ENCODE results near the gene CDH13. TPM values are rescaled to one million over a fixed set of nuclear protein-coding genes. Genes with fewer than 3 reads are reported as not detected.

The CDH13 gene
- total and polyA plus RNA-seq, 2 of the 8 experiments (the other 6 are each of a cell fraction or from before 2014, with no cell fraction given): 2.3 to 2.4 TPM

- Histone ChIP-seq H2BK5ac (ENCODE audit: low read depth, low read length) (no peak overlapping the region), H3K4me3 (ENCODE audit: extremely low read depth in 1 of 4, insufficient read depth in 2 of 4, low read depth in 3 of 4, low read length in 4 of 4) (no peak overlapping the region), H2BK20ac (ENCODE audit: low read length) (no peak overlapping the region), H3K36me3 (ENCODE audit: control insufficient read depth in 2 of 4, insufficient read depth in 4 of 4, low read length in 3 of 4) (no peaks in the 10 kb centered on the region), H3K56ac (replicated peaks; ENCODE audit: insufficient read length, low read depth, low read length) (no peak overlapping the region), H2AK5ac (ENCODE audit: low read depth, low read length) (no peak overlapping the region), H3K9ac (replicated peaks in 1 of 4; ENCODE audit: extremely low read depth in 1 of 4, low read depth in 3 of 4, low read length in 3 of 4) (no peak overlapping the region), H2BK120ac (replicated peaks; ENCODE audit: low read depth, low read length) (no peak overlapping the region), H2BK15ac (ENCODE audit: low read length) (no peak overlapping the region), H3K18ac (ENCODE audit: extremely low read depth, low read length) (no peak overlapping the region), H4K8ac (ENCODE audit: extremely low read depth, insufficient read depth, low read length) (no peak overlapping the region), H3K79me1 (ENCODE audit: low read depth, low read length) (no peaks in the 10 kb centered on the region), H3K23ac (ENCODE audit: insufficient read length) (no peak overlapping the region), H3K27ac (ENCODE audit: low read depth, low read length) (no peak overlapping the region), H3K4ac (replicated peaks; ENCODE audit: insufficient read length, low read depth, low read length) (no peak overlapping the region), H3K9me3 (ENCODE audit: insufficient read depth in 2 of 2, low read depth in 1 of 2, low read length in 1 of 2) (0 out of 4 replicates have a peak, but pooled peaks cover 0 to 3% of the 10 kb centered on the region in 2 experiments), H4K91ac (replicated peaks; ENCODE audit: insufficient read length, low read length) (no peak overlapping the region), H3K79me2 (ENCODE audit: control insufficient read depth in 1 of 2, insufficient read depth in 2 of 2, low read length in 2 of 2) (no peaks in the 10 kb centered on the region), H3K4me2 (ENCODE audit: insufficient read depth in 1 of 2, low read depth in 2 of 2, low read length in 2 of 2) (no peak overlapping the region), H2BK12ac (ENCODE audit: low read depth, low read length) (no peak overlapping the region), H4K5ac (ENCODE audit: insufficient read length, low read depth, low read length) (no peak overlapping the region), H3K27me3 (replicated peaks in 1 of 4; ENCODE audit: control insufficient read depth in 3 of 4, extremely low read depth in 1 of 4, insufficient read depth in 3 of 4, low read length in 3 of 4) (peaks cover 14 to 34% (median 33%) of the 10 kb centered on the region in 4 experiments), H3K4me1 (replicated peaks in 1 of 4; ENCODE audit: control insufficient read depth in 3 of 4, insufficient read depth in 4 of 4, low read length in 3 of 4) (peaks cover 2 to 11% (median 7%) of the 10 kb centered on the region in 4 experiments), H3K14ac (ENCODE audit: insufficient read length) (no peak overlapping the region), H3K23me2 (ENCODE audit: low read depth, low read length) (peaks cover 11% of the 10 kb centered on the region; the same call in 1 of the 2 replicates), H4K20me1 (replicated peaks in 1 of 2; ENCODE audit: control insufficient read depth in 1 of 2, insufficient read depth in 2 of 2, low read length in 2 of 2) (no peaks in the 10 kb centered on the region), H2AFZ (ENCODE audit: low read length) (no peak overlapping the region)
- POLR2A ChIA-PET (ENCODE audit: partially characterized antibody): no interaction called here
- no peak for FAIRE-seq
- CTCF ChIA-PET (ENCODE audit: partially characterized antibody): interaction anchor here (0.8 to 5.4 kb wide), 14 partner anchors 9 to 602 kb away, joined by 3 to 36 read pairs (median 4); no protein-coding TSS in a partner anchor
- WGBS, 2 experiments (ENCODE audit: extremely low coverage in 1 of 2, insufficient coverage in 1 of 2, insufficient read length in 1 of 2, insufficient replicate concordance in 2 of 2, low coverage in 1 of 2, low lambda C conversion rate in 2 of 2, missing lambda C conversion rate in 1 of 2): 88% methylated on average over 3 of the region's 3 CpGs; no CpG with 5 or more reads in 1 of the 2 experiments
- DNase-seq (ENCODE audit: low read depth in 1 of 2, low spot score in 2 of 2): no peak
- TF ChIP-seq ASH2L (IDR thresholded peaks at IDR 0.05; ENCODE audit: low read length) (no peak), RNF2 (IDR thresholded peaks at IDR 0.05; ENCODE audit: borderline replicate concordance, low read depth, low read length, missing control alignments, poor library complexity, severe bottlenecking) (no peak), USF2 (IDR thresholded peaks at IDR 0.05; ENCODE audit: low read length) (no peak), SIN3A (conservative IDR thresholded peaks at IDR 0.05 in 1 of 2, IDR thresholded peaks at IDR 0.05 in 1 of 2; ENCODE audit: low read depth in 1 of 2, low read length in 2 of 2) (no peak), TAF1 (IDR thresholded peaks at IDR 0.05; ENCODE audit: low read depth, low read length) (no peak), ATF2 (IDR thresholded peaks at IDR 0.05; ENCODE audit: low read length) (no peak), E2F6 (IDR thresholded peaks at IDR 0.05) (no peak)
Measured at GRCh38 chr16:82630688-82631087, 3.9 kb downstream of the CDH13 start.
